ENCODE data around the gene GRIK4. TPM values are rescaled to one million over a fixed set of nuclear protein-coding genes. Genes with fewer than 3 reads are reported as not detected.

GRIK4 gene
- total RNA-seq, 1 experiment from 2014 or later = 3.3 TPM

DNA sequence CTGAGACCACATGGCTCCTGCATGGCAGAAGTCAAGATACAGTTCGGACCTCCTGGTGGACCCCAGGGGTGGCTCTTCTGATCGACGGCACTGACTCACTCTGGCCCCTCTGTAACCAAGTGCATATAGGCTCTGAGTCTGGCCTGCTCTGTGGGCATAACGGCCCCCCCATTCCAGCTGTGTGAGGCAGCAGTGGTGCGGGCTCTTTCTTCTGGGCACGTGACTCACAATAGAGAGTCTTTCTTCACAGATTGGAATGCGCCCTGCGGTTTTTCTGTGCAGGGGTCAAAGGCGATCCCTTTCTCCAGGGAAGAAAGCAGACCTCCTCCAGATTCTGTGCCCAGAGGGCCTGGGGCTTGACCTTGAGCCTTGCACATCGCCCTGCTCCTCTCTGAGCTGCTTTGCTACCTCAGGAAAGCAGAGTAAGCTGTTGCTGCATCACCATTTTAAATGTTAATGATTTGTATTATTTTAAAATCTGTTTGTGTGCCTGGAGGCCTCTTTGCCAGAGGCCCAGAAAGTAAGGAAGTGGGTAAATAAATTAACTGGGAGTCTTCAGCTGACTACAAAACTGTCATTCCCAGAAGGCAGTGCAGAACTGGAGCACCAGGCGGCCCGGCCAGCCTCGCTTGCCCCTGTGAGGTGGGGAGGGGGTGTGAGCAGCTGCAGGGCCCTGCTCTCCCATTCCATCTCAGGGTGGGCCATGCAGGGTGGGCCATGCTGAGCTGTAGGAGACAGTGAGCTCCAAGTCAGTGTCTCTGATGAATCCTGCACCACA, 199.0 kb downstream of the GRIK4 start:
- H3K4me1 Mint-ChIP-seq = peaks cover 38% of the 10 kb centered on the region
- H3K4me3 Mint-ChIP-seq = no peak overlapping the region
- H3K9me3 Mint-ChIP-seq = peaks cover 6% of the 10 kb centered on the region
- H3K27me3 Mint-ChIP-seq (ENCODE audit: low read depth) = no peaks in the 10 kb centered on the region; the same call in 1 of the 2 replicates
- TF ChIP-seq, protein P1, sequence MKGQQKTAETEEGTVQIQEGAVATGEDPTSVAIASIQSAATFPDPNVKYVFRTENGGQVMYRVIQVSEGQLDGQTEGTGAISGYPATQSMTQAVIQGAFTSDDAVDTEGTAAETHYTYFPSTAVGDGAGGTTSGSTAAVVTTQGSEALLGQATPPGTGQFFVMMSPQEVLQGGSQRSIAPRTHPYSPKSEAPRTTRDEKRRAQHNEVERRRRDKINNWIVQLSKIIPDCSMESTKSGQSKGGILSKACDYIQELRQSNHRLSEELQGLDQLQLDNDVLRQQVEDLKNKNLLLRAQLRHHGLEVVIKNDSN (CRISPR knock-in tag; IDR thresholded peaks at IDR 0.05) = peak; percentile 83
- TF ChIP-seq NFATC4 (CRISPR knock-in tag; IDR thresholded peaks at IDR 0.05) (no peak), ZNF423 (CRISPR knock-in tag; IDR thresholded peaks at IDR 0.05) (peak; percentile 93), ZNF416 (CRISPR knock-in tag; IDR thresholded peaks at IDR 0.05) (no peak)
- TF ChIP-seq, protein P2, sequence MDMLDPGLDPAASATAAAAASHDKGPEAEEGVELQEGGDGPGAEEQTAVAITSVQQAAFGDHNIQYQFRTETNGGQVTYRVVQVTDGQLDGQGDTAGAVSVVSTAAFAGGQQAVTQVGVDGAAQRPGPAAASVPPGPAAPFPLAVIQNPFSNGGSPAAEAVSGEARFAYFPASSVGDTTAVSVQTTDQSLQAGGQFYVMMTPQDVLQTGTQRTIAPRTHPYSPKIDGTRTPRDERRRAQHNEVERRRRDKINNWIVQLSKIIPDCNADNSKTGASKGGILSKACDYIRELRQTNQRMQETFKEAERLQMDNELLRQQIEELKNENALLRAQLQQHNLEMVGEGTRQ (CRISPR knock-in tag; IDR thresholded peaks at IDR 0.05) = peak; percentile 86
- ChIA-PET POLR2A (no interaction called here), CTCF (interaction anchor here (0.6 to 3.3 kb wide), 8 partner anchors 15 to 208 kb away, joined by 3 to 24 read pairs (median 4); partner anchors contain the start of gene GRIK4)
- no peak overlapping the region; the same call in 1 of the 2 replicates for H3K27ac Mint-ChIP-seq
- peaks cover 1% of the 10 kb centered on the region; the same call in 1 of the 2 replicates for H3K36me3 Mint-ChIP-seq
- ATAC-seq = peak; percentile 76
- DNase-seq (ENCODE audit: low spot score) = peak; percentile 60

DNA sequence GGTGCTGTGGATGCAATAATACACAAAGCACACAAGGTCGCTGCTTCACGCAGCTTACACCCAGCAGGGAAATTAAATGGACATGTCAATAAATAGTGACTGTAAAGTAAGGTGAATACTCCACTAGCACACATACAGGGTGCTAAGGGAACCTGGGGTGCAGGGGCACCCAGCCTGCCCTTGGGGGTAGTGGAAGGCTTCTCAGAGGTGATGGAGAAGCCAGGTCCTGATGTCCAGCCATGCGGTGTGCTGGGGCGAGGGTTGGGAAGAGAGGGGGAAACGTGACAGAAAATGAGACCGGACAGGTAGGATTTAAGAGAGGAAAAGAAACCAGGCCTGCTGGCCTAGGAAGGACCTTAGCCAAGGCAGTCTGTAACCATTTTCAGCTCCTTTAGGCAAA, 200.5 kb downstream of the GRIK4 start:
- Mint-ChIP-seq H3K4me3 (no peak overlapping the region), H3K36me3 (no peaks in the 10 kb centered on the region), H3K9me3 (no peaks in the 10 kb centered on the region), H3K27me3 (ENCODE audit: low read depth) (no peaks in the 10 kb centered on the region; the same call in 1 of the 2 replicates), H3K27ac (no peak overlapping the region), H3K4me1 (peaks cover 42% of the 10 kb centered on the region)
- ChIA-PET POLR2A (no interaction called here), CTCF (interaction anchor here (2.6 to 3.3 kb wide), 2 partner anchors 16 to 27 kb away, joined by 15 to 24 read pairs; no protein-coding TSS in a partner anchor)
- ATAC-seq (no peak), DNase-seq (ENCODE audit: low spot score) (no peak)
- TF ChIP-seq ATF1 (CRISPR knock-in tag; IDR thresholded peaks at IDR 0.05) (no peak), GTF2I (CRISPR knock-in tag; conservative IDR thresholded peaks at IDR 0.05) (no peak), CREM (CRISPR knock-in tag; IDR thresholded peaks at IDR 0.05) (no peak), FOXJ3 (CRISPR knock-in tag; IDR thresholded peaks at IDR 0.05; ENCODE audit: borderline replicate concordance) (no peak), JAZF1 (CRISPR knock-in tag; IDR thresholded peaks at IDR 0.05) (no peak), CBFB (CRISPR knock-in tag; IDR thresholded peaks at IDR 0.05; ENCODE audit: low read depth) (no peak), NFATC4 (CRISPR knock-in tag; IDR thresholded peaks at IDR 0.05) (no peak)
- TF ChIP-seq, protein P3, sequence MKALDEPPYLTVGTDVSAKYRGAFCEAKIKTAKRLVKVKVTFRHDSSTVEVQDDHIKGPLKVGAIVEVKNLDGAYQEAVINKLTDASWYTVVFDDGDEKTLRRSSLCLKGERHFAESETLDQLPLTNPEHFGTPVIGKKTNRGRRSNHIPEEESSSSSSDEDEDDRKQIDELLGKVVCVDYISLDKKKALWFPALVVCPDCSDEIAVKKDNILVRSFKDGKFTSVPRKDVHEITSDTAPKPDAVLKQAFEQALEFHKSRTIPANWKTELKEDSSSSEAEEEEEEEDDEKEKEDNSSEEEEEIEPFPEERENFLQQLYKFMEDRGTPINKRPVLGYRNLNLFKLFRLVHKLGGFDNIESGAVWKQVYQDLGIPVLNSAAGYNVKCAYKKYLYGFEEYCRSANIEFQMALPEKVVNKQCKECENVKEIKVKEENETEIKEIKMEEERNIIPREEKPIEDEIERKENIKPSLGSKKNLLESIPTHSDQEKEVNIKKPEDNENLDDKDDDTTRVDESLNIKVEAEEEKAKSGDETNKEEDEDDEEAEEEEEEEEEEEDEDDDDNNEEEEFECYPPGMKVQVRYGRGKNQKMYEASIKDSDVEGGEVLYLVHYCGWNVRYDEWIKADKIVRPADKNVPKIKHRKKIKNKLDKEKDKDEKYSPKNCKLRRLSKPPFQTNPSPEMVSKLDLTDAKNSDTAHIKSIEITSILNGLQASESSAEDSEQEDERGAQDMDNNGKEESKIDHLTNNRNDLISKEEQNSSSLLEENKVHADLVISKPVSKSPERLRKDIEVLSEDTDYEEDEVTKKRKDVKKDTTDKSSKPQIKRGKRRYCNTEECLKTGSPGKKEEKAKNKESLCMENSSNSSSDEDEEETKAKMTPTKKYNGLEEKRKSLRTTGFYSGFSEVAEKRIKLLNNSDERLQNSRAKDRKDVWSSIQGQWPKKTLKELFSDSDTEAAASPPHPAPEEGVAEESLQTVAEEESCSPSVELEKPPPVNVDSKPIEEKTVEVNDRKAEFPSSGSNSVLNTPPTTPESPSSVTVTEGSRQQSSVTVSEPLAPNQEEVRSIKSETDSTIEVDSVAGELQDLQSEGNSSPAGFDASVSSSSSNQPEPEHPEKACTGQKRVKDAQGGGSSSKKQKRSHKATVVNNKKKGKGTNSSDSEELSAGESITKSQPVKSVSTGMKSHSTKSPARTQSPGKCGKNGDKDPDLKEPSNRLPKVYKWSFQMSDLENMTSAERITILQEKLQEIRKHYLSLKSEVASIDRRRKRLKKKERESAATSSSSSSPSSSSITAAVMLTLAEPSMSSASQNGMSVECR (CRISPR knock-in tag; IDR thresholded peaks at IDR 0.05; ENCODE audit: borderline replicate concordance) = no peak
- TF ChIP-seq, protein P4, sequence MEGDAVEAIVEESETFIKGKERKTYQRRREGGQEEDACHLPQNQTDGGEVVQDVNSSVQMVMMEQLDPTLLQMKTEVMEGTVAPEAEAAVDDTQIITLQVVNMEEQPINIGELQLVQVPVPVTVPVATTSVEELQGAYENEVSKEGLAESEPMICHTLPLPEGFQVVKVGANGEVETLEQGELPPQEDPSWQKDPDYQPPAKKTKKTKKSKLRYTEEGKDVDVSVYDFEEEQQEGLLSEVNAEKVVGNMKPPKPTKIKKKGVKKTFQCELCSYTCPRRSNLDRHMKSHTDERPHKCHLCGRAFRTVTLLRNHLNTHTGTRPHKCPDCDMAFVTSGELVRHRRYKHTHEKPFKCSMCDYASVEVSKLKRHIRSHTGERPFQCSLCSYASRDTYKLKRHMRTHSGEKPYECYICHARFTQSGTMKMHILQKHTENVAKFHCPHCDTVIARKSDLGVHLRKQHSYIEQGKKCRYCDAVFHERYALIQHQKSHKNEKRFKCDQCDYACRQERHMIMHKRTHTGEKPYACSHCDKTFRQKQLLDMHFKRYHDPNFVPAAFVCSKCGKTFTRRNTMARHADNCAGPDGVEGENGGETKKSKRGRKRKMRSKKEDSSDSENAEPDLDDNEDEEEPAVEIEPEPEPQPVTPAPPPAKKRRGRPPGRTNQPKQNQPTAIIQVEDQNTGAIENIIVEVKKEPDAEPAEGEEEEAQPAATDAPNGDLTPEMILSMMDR (IDR thresholded peaks at IDR 0.05) = no peak
- TF ChIP-seq, protein P5, sequence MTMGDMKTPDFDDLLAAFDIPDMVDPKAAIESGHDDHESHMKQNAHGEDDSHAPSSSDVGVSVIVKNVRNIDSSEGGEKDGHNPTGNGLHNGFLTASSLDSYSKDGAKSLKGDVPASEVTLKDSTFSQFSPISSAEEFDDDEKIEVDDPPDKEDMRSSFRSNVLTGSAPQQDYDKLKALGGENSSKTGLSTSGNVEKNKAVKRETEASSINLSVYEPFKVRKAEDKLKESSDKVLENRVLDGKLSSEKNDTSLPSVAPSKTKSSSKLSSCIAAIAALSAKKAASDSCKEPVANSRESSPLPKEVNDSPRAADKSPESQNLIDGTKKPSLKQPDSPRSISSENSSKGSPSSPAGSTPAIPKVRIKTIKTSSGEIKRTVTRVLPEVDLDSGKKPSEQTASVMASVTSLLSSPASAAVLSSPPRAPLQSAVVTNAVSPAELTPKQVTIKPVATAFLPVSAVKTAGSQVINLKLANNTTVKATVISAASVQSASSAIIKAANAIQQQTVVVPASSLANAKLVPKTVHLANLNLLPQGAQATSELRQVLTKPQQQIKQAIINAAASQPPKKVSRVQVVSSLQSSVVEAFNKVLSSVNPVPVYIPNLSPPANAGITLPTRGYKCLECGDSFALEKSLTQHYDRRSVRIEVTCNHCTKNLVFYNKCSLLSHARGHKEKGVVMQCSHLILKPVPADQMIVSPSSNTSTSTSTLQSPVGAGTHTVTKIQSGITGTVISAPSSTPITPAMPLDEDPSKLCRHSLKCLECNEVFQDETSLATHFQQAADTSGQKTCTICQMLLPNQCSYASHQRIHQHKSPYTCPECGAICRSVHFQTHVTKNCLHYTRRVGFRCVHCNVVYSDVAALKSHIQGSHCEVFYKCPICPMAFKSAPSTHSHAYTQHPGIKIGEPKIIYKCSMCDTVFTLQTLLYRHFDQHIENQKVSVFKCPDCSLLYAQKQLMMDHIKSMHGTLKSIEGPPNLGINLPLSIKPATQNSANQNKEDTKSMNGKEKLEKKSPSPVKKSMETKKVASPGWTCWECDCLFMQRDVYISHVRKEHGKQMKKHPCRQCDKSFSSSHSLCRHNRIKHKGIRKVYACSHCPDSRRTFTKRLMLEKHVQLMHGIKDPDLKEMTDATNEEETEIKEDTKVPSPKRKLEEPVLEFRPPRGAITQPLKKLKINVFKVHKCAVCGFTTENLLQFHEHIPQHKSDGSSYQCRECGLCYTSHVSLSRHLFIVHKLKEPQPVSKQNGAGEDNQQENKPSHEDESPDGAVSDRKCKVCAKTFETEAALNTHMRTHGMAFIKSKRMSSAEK (CRISPR knock-in tag; IDR thresholded peaks at IDR 0.05; ENCODE audit: borderline replicate concordance) = no peak

Measured in WTC11 (cell line).